Endothelial cell of umbilical vein (primary cell): ENCODE results near the gene KXD1. TPM values are rescaled to one million over a fixed set of nuclear protein-coding genes. Genes with fewer than 3 reads are reported as not detected.

Source experiments
- BruUV-seq: library from RNA; stranded (reverse); fragments of 400-500 nt; replicated peaks from 2 replicates; lab custom pipeline; 2021; lab: Mats Ljungman, UMichigan
- CTCF ChIA-PET: fragments of 300-600, 350-600 bp; sonication (Branson Sonifier 250); formaldehyde crosslinking; loops from one replicate; lab custom pipeline; 2021; ENCODE audit warnings: antibody characterized with exemption, inconsistent platforms; lab: Charles Lee
- POLR2A ChIA-PET: fragments of 300-600, 350-600 bp; sonication (Branson Sonifier 250); formaldehyde crosslinking; loops from one replicate; lab custom pipeline; 2021; ENCODE audit warnings: antibody characterized with exemption, inconsistent platforms; lab: Charles Lee
- DNase-seq: peaks from one replicate; pipeline ENCODE4 v3.0.0-alpha.2; 2011; ENCODE audit warnings: low read depth, low spot score
- FAIRE-seq: peaks from 2 replicates; lab custom pipeline; 2011; peaks lifted over from hg19 to GRCh38; lab: Jason Lieb, UNC
- H2AFZ ChIP-seq: 2 replicates; pipeline ENCODE4 v1.6.0; 2012; ENCODE audit warnings: low read depth, low read length, control low read depth, inconsistent platforms
- H3K27ac ChIP-seq: 2 replicates; pipeline ENCODE4 v1.5.1; 2011; ENCODE audit warnings: low read depth, mild to moderate bottlenecking, control low read depth, low read length, moderate library complexity; ENCODE audit not compliant: insufficient read depth
- H3K27me3 ChIP-seq, 2 experiments: 2 replicates each; pipeline versions ENCODE4 v1.6.0 to v1.6.1; 2011; ENCODE audit warnings: low read length in 2 of 2, mixed read lengths in 1 of 2; ENCODE audit not compliant: control insufficient read depth in 2 of 2, insufficient read depth in 2 of 2
- H3K36me3 ChIP-seq, 2 experiments: 2 replicates in 1 of 2; 3 replicates in 1 of 2; pipeline ENCODE4 v1.5.1; 2011; ENCODE audit warnings: low read length in 2 of 2, mild to moderate bottlenecking in 1 of 2, moderate library complexity in 1 of 2; ENCODE audit not compliant: control insufficient read depth in 2 of 2, insufficient read depth in 2 of 2; ENCODE audit errors: extremely low read depth in 1 of 2
- H3K4me1 ChIP-seq: 3 replicates; pipeline ENCODE4 v1.5.1; 2011; ENCODE audit warnings: mild to moderate bottlenecking, low read length; ENCODE audit not compliant: control insufficient read depth, insufficient read depth; ENCODE audit errors: extremely low read depth
- H3K4me2 ChIP-seq: 2 replicates; pipeline ENCODE4 v1.6.1; 2011; ENCODE audit warnings: low read length, control low read depth, mixed read lengths; ENCODE audit not compliant: insufficient read depth
- H3K4me3 ChIP-seq, 3 experiments: fragments of 200-600 bp in 1 of 3; sonication (generic), shearing (Covaris generic) in 1 of 3; replicated peaks in 1 of 3; 2 replicates each; pipeline ENCODE4 v1.5.1; 2011 to 2016; ENCODE audit warnings: control low read depth in 3 of 3, low read length in 3 of 3, mild to moderate bottlenecking in 2 of 3, inconsistent platforms in 1 of 3, low read depth in 1 of 3, moderate library complexity in 1 of 3; ENCODE audit not compliant: insufficient read depth in 1 of 3
- H3K79me2 ChIP-seq: 2 replicates; pipeline ENCODE4 v1.6.0; 2012; ENCODE audit warnings: low read length, inconsistent platforms; ENCODE audit not compliant: control insufficient read depth, insufficient read depth
- H3K9ac ChIP-seq: replicated peaks from 2 replicates; pipeline ENCODE3; 2011; ENCODE audit warnings: low read length, control low read depth; ENCODE audit not compliant: insufficient read depth; ENCODE audit errors: extremely low read depth
- H3K9me1 ChIP-seq: replicated peaks from 3 replicates; pipeline ENCODE4 v1.6.0; 2011; ENCODE audit warnings: mild to moderate bottlenecking, low read length; ENCODE audit not compliant: control insufficient read depth, insufficient read depth; ENCODE audit errors: extremely low read depth
- H3K9me3 ChIP-seq: replicated peaks from 2 replicates; pipeline ENCODE4 v1.5.1; 2012; ENCODE audit warnings: low read length, inconsistent platforms; ENCODE audit not compliant: control insufficient read depth, insufficient read depth
- H4K20me1 ChIP-seq: replicated peaks from 2 replicates; pipeline ENCODE3; 2011; ENCODE audit warnings: mild to moderate bottlenecking, low read length; ENCODE audit not compliant: control insufficient read depth, insufficient read depth; ENCODE audit errors: extremely low read depth
- FOS ChIP-seq: IDR thresholded peaks from 2 replicates; pipeline ENCODE4 v1.6.1; 2011; ENCODE audit warnings: mild to moderate bottlenecking, low read length, moderate library complexity, borderline replicate concordance; ENCODE audit not compliant: insufficient read depth
- JUN ChIP-seq: IDR thresholded peaks from 2 replicates; pipeline ENCODE4 v1.6.1; 2011; ENCODE audit warnings: borderline replicate concordance, low read depth; ENCODE audit not compliant: insufficient read length, insufficient read depth
- MYC ChIP-seq: IDR thresholded peaks from one replicate; pipeline ENCODE4 v1.6.1; 2011; ENCODE audit warnings: mild to moderate bottlenecking, low read depth, low read length
- dilution Hi-C: fragments of 300-500 bp; cut with MboI; formaldehyde crosslinking; loops from one replicate; pipeline ENCODE4 v1.15.0; 2019; ENCODE audit warnings: low sequenced_read_pairs; ENCODE audit not compliant: extremely low pct_ligation_motif_present
- intact Hi-C: fragments of 100-400 bp; cut with micrococcal nuclease; formaldehyde crosslinking; loops from one replicate; pipeline ENCODE4 v1.10.0; 2022
- polyA plus RNA-seq, 4 experiments: library from polyadenylated mRNA; depleted of rRNA in 3 of 4; stranded (reverse) in 3 of 4; unstranded in 1 of 4; fragments of >200 nt; gene quantifications; 2 replicates each; pipeline versions ENCODE4 v1.2.1 to v1.2.3, GENCODE V29; 2011 to 2012; ENCODE audit warnings: missing spikeins in 1 of 4
- total RNA-seq: library from RNA; stranded (reverse); gene quantifications from 2 replicates; pipeline ENCODE4 v1.2.3, GENCODE V29; 2021
- TF ChIP-seq, protein P1 (sequence below): IDR thresholded peaks from 2 replicates; pipeline ENCODE4 v1.6.1; 2011; ENCODE audit not compliant: insufficient read depth, insufficient read length
- TF ChIP-seq, protein P2 (sequence below), 2 donors: IDR thresholded peaks; 1 replicate in 1 of 2; 2 replicates in 1 of 2; pipeline ENCODE4 v1.5.1; 2011; ENCODE audit warnings: low read length in 2 of 2, mild to moderate bottlenecking in 2 of 2, moderate library complexity in 2 of 2, control low read depth in 1 of 2, inconsistent platforms in 1 of 2, low read depth in 1 of 2; ENCODE audit not compliant: insufficient read depth in 1 of 2; ENCODE audit errors: extremely low read depth in 1 of 2

KXD1 gene
- total and polyA plus RNA-seq, 2 donors (not counting 3 experiments of a cell fraction or from before 2014, with no cell fraction given), result 134 to 186 TPM

DNA sequence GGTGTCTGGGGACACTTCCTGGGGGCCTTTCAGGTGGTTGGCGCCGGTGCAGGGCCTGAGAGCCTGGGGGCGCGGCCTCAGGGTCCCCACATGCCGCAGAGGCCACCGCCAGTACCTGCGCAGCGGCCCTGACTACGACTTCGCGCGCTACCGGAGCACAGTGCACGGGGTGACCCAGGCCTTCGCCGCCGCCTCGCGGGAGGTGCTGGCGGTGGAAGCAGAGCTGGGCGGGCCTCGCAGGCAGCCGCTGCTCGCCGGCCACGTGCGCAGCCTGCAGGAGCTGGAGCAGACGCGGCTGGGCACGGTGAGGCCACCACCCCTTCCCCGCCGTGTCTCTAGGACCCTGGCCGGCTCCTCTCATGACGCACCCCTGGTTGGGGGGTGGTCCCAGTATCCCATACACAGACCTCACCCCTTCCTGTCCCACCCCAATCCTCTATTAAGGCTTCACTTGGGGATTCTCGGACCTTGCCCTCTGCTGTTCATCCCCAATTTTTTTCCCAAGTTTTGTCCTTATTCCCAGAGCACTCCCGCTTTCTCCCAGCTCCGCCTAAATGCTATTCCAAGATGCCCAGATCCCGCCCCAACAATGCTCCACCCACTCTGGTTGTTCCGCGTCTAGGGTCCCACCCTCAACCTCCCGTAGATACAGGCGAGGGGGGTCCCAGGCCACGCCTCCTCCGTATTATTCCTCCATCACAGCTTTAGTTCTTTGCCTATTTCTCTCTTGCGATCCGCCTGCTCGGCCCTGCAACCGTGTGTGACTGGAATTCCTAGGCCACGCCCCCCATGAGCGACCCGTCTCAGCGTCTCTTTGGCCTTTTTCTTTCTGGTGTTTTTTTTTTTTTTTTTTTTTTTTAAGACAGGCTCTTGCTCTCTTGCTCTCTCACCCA is 32.0 kb downstream of the KXD1 start:
- H3K9me3 ChIP-seq, result no peaks in the 10 kb centered on the region
- dilution Hi-C loops, result no loop called here
- CTCF ChIA-PET, result interaction anchor here (0.6 to 3.4 kb wide), 34 partner anchors 9 to 330 kb away, joined by 3 to 24 read pairs (median 4); partner anchors contain the start of genes COPE, DDX49, ELL and KXD1
- no peaks in the 10 kb centered on the region for H3K79me2 ChIP-seq
- H3K4me2 ChIP-seq, result peak overlapping the region; percentile 68
- no TSS peak for BruUV-seq
- peak overlapping the region; percentile 56 for H3K9ac ChIP-seq
- peak overlapping the region; percentile 92 for H2AFZ ChIP-seq
- H3K27me3 ChIP-seq, result no peaks in the 10 kb centered on the region
- no peaks in the 10 kb centered on the region for H3K9me1 ChIP-seq
- POLR2A ChIA-PET, result interaction anchor here (0.7 to 1.4 kb wide), 5 partner anchors 17 to 70 kb away, joined by 3 to 9 read pairs (median 3); partner anchors contain the start of gene UBA52
- DNase-seq (peak; percentile 54), FAIRE-seq (peak; percentile 86)
- intact Hi-C loops, result loop anchor here (1.0 kb wide), 2 partner anchors 67 to 330 kb away; partner anchors contain the start of genes COPE, DDX49 and ELL
- H4K20me1 ChIP-seq, result no peaks in the 10 kb centered on the region
- H3K4me1 ChIP-seq, result peaks cover 18% of the 10 kb centered on the region
- H3K27ac ChIP-seq, result peak overlapping the region; percentile 16
- peaks cover 0 to 2% of the 10 kb centered on the region in 2 experiments for H3K36me3 ChIP-seq
- peak overlapping the region; percentile 32 to 78 (median 65) for H3K4me3 ChIP-seq
- TF ChIP-seq JUN (no peak), FOS (no peak), MYC (peak; percentile 45)
- TF ChIP-seq, protein P1, sequence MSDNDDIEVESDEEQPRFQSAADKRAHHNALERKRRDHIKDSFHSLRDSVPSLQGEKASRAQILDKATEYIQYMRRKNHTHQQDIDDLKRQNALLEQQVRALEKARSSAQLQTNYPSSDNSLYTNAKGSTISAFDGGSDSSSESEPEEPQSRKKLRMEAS, result peak; percentile 84
- TF ChIP-seq, protein P2, sequence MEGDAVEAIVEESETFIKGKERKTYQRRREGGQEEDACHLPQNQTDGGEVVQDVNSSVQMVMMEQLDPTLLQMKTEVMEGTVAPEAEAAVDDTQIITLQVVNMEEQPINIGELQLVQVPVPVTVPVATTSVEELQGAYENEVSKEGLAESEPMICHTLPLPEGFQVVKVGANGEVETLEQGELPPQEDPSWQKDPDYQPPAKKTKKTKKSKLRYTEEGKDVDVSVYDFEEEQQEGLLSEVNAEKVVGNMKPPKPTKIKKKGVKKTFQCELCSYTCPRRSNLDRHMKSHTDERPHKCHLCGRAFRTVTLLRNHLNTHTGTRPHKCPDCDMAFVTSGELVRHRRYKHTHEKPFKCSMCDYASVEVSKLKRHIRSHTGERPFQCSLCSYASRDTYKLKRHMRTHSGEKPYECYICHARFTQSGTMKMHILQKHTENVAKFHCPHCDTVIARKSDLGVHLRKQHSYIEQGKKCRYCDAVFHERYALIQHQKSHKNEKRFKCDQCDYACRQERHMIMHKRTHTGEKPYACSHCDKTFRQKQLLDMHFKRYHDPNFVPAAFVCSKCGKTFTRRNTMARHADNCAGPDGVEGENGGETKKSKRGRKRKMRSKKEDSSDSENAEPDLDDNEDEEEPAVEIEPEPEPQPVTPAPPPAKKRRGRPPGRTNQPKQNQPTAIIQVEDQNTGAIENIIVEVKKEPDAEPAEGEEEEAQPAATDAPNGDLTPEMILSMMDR (IDR thresholded peaks at IDR 0.05; ENCODE audit: extremely low read depth in 1 of 2, insufficient read depth in 1 of 2, low read depth in 1 of 2, low read length in 2 of 2), result peak in 1 of 2 donors; percentile 37
